WERI-Rb-1 (cell line): ENCODE results near the gene PRKAR1B.

Experiments
- DNase-seq: peaks from one replicate; pipeline ENCODE4 v3.0.0-alpha.2; 2020
- H3K27ac ChIP-seq: fragments of 250-450 bp; sonication (Bioruptor Pico); 2 replicates; pipeline ENCODE4 v1.5.1; 2020; ENCODE audit warnings: mild to moderate bottlenecking, moderate library complexity
- H3K27me3 ChIP-seq: fragments of 250-450 bp; sonication (Bioruptor Pico); 2 replicates; pipeline ENCODE4 v1.5.1; 2021; ENCODE audit warnings: mild to moderate bottlenecking, low read depth, moderate library complexity; ENCODE audit not compliant: insufficient read depth, severe bottlenecking
- H3K36me3 ChIP-seq: fragments of 250-450 bp; sonication (Bioruptor Pico); 2 replicates; pipeline ENCODE4 v1.5.1; 2020; ENCODE audit warnings: mild to moderate bottlenecking, moderate library complexity
- H3K4me3 ChIP-seq: 2 replicates; pipeline ENCODE4 v1.5.1; 2011; ENCODE audit warnings: low read depth, mild to moderate bottlenecking, control low read depth, low read length
- H3K9me3 ChIP-seq: fragments of 250-450 bp; sonication (Bioruptor Pico); 2 replicates; pipeline ENCODE4 v1.5.1; 2021; ENCODE audit warnings: mild to moderate bottlenecking, moderate library complexity; ENCODE audit not compliant: severe bottlenecking
- CTCF ChIP-seq: IDR thresholded peaks from 2 replicates; pipeline ENCODE4 v1.5.1; 2011; ENCODE audit warnings: low read depth, mild to moderate bottlenecking, control low read depth, inconsistent platforms, low read length

The PRKAR1B gene

GRCh38 chr7:514651-515598 lies 212.2 kb downstream of the PRKAR1B start:
- peak; percentile 35 for DNase-seq
- H3K9me3 ChIP-seq: no peaks in the 10 kb centered on the region
- no peak for TF ChIP-seq CTCF
- H3K4me3 ChIP-seq: no peak overlapping the region
- peaks cover 26% of the 10 kb centered on the region for H3K27me3 ChIP-seq
- no peak overlapping the region for H3K27ac ChIP-seq
- H3K36me3 ChIP-seq: no peaks in the 10 kb centered on the region

- peaks cover 25% of the 10 kb centered on the region for H3K27me3 ChIP-seq
- no peaks in the 10 kb centered on the region for H3K9me3 ChIP-seq
- H3K27ac ChIP-seq: no peak overlapping the region
- H3K4me3 ChIP-seq: no peak overlapping the region
- TF ChIP-seq CTCF: no peak
- no peak for DNase-seq
- H3K36me3 ChIP-seq: no peaks in the 10 kb centered on the region
These were observed 212.8 kb downstream of the PRKAR1B start for GRCh38 chr7:514242-514641.

- Histone ChIP-seq H3K27ac (no peak overlapping the region), H3K27me3 (peaks cover 21% of the 10 kb centered on the region), H3K36me3 (no peaks in the 10 kb centered on the region), H3K4me3 (no peak overlapping the region), H3K9me3 (no peaks in the 10 kb centered on the region)
- no peak for DNase-seq
- no peak for TF ChIP-seq CTCF
These were observed 213.4 kb downstream of the PRKAR1B start for GRCh38 chr7:513521-514166.

- Histone ChIP-seq H3K27me3 (peaks cover 14% of the 10 kb centered on the region), H3K27ac (no peak overlapping the region), H3K9me3 (no peaks in the 10 kb centered on the region), H3K4me3 (no peak overlapping the region), H3K36me3 (no peaks in the 10 kb centered on the region)
- no peak for DNase-seq
- no peak for TF ChIP-seq CTCF
These were observed 214.4 kb downstream of the PRKAR1B start for GRCh38 chr7:512541-513311.

- Histone ChIP-seq H3K36me3 (no peaks in the 10 kb centered on the region), H3K4me3 (no peak overlapping the region), H3K27me3 (peaks cover 11% of the 10 kb centered on the region), H3K9me3 (no peaks in the 10 kb centered on the region), H3K27ac (no peak overlapping the region)
- TF ChIP-seq CTCF: no peak
- no peak for DNase-seq
These were observed 215.0 kb downstream of the PRKAR1B start for GRCh38 chr7:512146-512510.
